Spinal cord (tissue), 10 donors: Measurements from ENCODE around the gene KRAS. TPM values are rescaled to one million over a fixed set of nuclear protein-coding genes. Genes with fewer than 3 reads are reported as not detected.

Source experiments
- DNase-seq, 6 donors: peaks; one replicate each; pipeline versions ENCODE4 v3.0.0 to v3.0.0-alpha.2; 2013 to 2015; ENCODE audit warnings: low spot score in 6 of 6, low read depth in 4 of 6
- H3K27ac ChIP-seq: one replicate; pipeline ENCODE4 v1.5.1; 2013; ENCODE audit warnings: low read depth, low read length, control low read depth
- H3K27me3 ChIP-seq: one replicate; pipeline ENCODE4 v1.6.1; 2013; ENCODE audit warnings: low read length; ENCODE audit not compliant: control insufficient read depth, insufficient read depth
- H3K36me3 ChIP-seq: one replicate; pipeline ENCODE4 v1.6.1; 2013; ENCODE audit warnings: low read length; ENCODE audit not compliant: control insufficient read depth, insufficient read depth
- H3K4me1 ChIP-seq: one replicate; pipeline ENCODE4 v1.6.1; 2013; ENCODE audit warnings: low read length; ENCODE audit not compliant: control insufficient read depth, insufficient read depth
- H3K4me3 ChIP-seq: one replicate; pipeline ENCODE4 v1.5.1; 2013; ENCODE audit warnings: low read depth, low read length, control low read depth
- H3K9me3 ChIP-seq: one replicate; pipeline ENCODE4 v1.6.1; 2013; ENCODE audit warnings: low read length; ENCODE audit not compliant: control insufficient read depth, insufficient read depth
- WGBS: methylation state at CpG from one replicate; pipeline ENCODE4 v1.1.5; 2013; ENCODE audit warnings: missing lambda C conversion rate; ENCODE audit not compliant: insufficient coverage; 5-methylcytosine and 5-hydroxymethylcytosine counted together
- polyA plus RNA-seq, 2 donors: library from polyadenylated mRNA; unstranded; fragments of 120-200 nt; gene quantifications; one replicate each; pipeline ENCODE4 v1.2.1, GENCODE V29; 2013; ENCODE audit not compliant: insufficient read length in 2 of 2
- total RNA-seq, 2 donors: library from RNA; depleted of rRNA in 1 of 2; stranded (reverse); fragments of 120-200 nt in 1 of 2; fragments of >200 nt in 1 of 2; gene quantifications; one replicate each; pipeline versions ENCODE4 v1.2.3 to v1.2.4, GENCODE V29; 2013 to 2014
- donor health status: healthy.

KRAS gene
- total and polyA plus RNA-seq, 4 donors: 20.1 to 46.5 (median 41.3) TPM

DNA sequence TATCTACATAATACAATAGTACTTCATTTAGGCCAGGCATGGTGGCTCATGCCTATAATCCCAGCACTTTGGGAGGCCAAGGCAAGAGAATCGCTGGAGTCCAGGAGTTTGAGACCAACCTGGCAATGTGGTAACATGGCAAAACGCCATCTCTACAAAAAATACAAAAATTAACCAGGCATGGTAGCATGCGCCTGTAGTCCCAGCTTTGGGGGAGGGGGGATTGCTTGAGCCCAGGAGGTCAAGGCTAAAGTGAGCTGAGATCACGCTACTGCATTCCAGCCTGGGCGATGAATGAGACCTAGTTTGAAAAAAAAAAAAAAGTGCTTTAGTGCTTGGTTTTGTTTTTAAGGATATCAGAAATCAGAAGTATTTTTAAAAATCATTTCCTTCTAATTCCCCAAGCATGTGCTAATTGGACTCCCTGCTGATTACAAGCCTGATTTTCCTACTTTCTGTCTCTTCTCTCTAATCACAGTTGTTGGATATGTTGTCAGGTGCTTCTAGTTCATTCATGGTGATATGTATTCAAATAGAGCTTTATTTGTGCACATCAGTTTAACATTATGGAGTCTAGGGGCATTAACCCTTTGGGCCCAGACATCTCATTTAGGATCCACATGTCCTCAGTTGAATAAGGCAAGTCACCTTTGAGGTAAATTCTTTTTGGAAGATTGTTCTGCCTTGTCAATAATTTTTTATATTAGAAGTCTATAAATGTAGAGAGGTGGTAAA is 7.0 kb upstream of the KRAS start:
- no peak for DNase-seq
- no peaks in the 10 kb centered on the region for H3K27me3 ChIP-seq
- H3K9me3 ChIP-seq: no peaks in the 10 kb centered on the region
- H3K4me1 ChIP-seq: no peaks in the 10 kb centered on the region
- no peak overlapping the region for H3K27ac ChIP-seq
- WGBS: 100% methylated on average over 2 of the region's 5 CpGs
- H3K4me3 ChIP-seq: no peak overlapping the region
- H3K36me3 ChIP-seq: no peaks in the 10 kb centered on the region

DNA sequence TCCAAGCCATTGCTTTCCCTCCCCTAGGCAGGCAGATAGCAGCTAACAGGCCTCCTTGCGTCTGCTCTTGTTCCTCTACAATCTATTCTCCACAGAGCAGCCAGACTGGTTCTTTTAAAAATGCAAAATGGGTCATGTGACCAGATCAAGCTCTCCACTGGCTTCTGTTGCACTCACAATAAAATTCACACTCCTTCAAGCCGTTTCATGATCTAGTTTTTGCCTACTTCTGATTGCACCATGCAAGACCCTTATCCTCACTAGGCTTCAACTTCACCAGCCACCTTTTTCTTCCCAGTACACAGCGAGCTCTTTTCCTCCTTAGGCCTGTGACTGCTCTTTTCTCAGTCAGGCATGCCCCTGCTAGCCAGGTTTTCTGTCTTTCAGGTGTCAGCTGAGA is 6.1 kb upstream of the KRAS start:
- no peaks in the 10 kb centered on the region for H3K27me3 ChIP-seq
- peak in 1 of 6 donors; percentile 6 for DNase-seq
- no peaks in the 10 kb centered on the region for H3K4me1 ChIP-seq
- no peaks in the 10 kb centered on the region for H3K36me3 ChIP-seq
- 58% methylated on average over 3 of the region's 3 CpGs for WGBS
- no peak overlapping the region for H3K27ac ChIP-seq
- no peak overlapping the region for H3K4me3 ChIP-seq
- H3K9me3 ChIP-seq: no peaks in the 10 kb centered on the region

DNA sequence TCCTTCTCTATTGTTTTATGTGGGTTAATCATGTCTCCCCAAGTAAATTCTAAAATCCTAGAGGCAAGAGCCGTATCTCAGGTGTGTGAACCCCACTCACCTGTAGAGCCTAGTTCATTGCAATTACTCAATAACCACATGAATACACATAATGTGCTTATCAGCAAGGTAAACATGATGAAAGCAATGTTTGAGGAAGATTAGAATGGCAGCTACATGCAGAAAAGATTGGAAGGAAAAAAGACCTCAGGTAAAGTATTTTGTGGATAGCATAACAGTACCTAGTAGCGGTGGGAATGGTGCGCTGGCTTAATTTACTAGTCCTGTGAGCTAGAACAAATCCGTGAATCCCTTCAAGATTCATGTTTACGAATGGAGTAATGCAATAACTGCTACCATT is 5.3 kb upstream of the KRAS start:
- Histone ChIP-seq H3K9me3 (no peaks in the 10 kb centered on the region), H3K4me3 (no peak overlapping the region), H3K4me1 (peaks cover 3% of the 10 kb centered on the region), H3K27me3 (no peaks in the 10 kb centered on the region), H3K27ac (no peak overlapping the region), H3K36me3 (no peaks in the 10 kb centered on the region)
- no peak for DNase-seq
- WGBS: no CpG with 5 or more reads among the region's 5 CpGs

DNA sequence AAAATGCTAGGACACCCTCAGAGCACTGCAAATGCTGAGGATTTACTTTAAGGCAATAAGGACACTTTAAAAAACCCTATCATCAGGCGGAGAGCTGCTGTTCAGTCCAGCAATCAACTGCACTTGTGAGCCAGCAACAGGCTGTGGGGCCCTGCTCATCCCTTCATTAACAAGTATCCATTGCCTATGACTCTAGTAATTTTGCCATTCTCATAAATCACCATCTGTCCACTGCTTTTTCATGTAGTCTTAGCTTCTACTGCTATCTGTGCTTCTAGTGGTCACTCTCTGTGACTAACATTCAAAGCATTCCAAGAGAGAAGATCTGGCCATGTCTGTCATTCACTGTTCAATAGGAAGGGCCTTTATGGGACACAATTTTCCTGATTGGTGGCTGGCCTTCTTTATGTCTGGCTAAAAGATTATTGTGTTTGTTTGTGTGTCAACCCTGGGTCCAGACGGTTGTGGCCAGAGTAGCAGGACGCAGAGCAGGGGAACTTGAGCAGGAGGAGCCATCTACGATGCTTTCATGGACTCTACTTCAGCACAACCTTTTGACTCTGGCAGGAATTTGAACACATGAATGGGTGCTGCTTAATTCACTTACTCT is 3.6 kb upstream of the KRAS start:
- H3K36me3 ChIP-seq: no peaks in the 10 kb centered on the region
- H3K4me3 ChIP-seq: no peak overlapping the region
- no peak for DNase-seq
- H3K27me3 ChIP-seq: no peaks in the 10 kb centered on the region
- H3K4me1 ChIP-seq: peaks cover 4% of the 10 kb centered on the region
- WGBS: 79% methylated on average over 4 of the region's 4 CpGs
- H3K27ac ChIP-seq: no peak overlapping the region
- no peaks in the 10 kb centered on the region for H3K9me3 ChIP-seq

DNA sequence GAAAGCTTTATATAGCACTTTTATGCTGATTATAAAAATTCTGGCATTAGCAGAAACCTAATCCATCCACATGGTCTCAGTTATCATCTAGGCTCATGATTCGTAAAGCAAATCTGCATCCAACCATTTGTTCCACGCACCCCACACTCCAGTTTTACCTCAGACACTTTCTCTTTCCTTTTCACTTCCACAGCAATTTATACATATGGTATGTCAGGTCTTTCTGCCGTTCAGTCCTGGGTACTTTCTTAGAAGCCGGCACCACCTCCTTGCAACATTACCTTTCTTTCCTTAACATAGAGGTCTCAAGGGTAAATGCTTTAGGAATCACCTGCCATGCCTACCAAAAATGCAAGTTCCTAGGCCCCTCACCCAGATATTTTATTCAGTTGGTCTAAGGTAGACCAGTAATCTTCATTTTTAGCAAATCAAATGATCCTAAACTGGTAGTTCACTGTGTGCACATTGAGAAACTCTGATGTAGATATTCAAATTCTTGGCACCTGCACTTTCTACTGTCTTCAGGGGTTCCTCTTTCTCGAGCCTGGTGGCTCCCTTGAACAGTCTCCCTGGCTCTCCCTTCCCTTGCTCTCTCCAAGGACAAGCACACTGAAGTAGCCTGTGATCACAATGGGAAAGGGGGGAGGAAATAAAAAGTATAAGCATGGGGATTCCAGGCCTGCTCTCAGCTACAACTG is 2.8 kb upstream of the KRAS start:
- H3K4me1 ChIP-seq: peaks cover 8% of the 10 kb centered on the region
- no peaks in the 10 kb centered on the region for H3K27me3 ChIP-seq
- H3K27ac ChIP-seq: no peak overlapping the region
- DNase-seq: no peak
- WGBS: 100% methylated on average over 2 of the region's 5 CpGs
- H3K9me3 ChIP-seq: no peaks in the 10 kb centered on the region
- H3K36me3 ChIP-seq: no peaks in the 10 kb centered on the region
- H3K4me3 ChIP-seq: no peak overlapping the region

DNA sequence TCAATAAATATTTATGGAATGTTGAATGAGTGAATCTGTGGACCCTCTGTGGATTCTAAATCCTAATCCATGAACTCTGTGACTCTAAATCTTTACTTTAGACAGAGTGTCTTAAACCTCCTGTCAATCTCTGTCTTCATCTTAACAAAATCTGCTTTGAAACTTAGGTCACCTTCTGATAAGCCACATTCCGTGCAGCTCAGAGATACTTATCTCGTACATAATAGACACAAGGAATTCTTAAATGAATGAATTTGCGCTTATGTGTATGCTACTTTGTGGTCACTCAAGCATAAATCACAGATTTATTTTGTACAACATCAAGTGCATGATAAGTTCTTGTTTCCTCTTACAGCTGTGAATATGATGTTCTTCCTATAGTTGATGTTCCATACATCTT is 2.2 kb upstream of the KRAS start:
- peaks cover 2% of the 10 kb centered on the region for H3K36me3 ChIP-seq
- H3K4me1 ChIP-seq: peaks cover 8% of the 10 kb centered on the region
- WGBS: no CpG with 5 or more reads among the region's 3 CpGs
- H3K27me3 ChIP-seq: no peaks in the 10 kb centered on the region
- no peak overlapping the region for H3K27ac ChIP-seq
- H3K9me3 ChIP-seq: no peaks in the 10 kb centered on the region
- DNase-seq: no peak
- H3K4me3 ChIP-seq: no peak overlapping the region

DNA sequence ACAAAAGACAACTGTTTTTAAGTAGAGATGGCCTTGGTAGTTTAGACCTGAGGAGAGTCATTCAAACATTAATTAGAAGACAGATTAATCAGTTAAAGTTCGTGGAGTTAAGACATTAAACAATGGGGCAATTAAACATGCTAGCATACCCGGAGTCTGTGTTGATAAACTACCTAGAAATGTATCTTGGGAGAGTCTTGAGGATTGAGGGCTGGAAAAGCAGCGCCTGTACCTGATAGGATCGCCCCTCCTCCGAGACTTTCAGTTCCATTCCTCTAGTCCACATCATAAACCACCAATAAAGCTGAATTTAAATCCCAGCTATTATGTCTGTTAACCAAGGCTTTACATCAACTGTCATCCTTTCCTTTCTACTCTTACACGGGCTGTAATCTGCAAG is 1.0 kb upstream of the KRAS start:
- WGBS: 13% methylated on average over 3 of the region's 6 CpGs
- H3K4me3 ChIP-seq: peak overlapping the region; percentile 73

DNA sequence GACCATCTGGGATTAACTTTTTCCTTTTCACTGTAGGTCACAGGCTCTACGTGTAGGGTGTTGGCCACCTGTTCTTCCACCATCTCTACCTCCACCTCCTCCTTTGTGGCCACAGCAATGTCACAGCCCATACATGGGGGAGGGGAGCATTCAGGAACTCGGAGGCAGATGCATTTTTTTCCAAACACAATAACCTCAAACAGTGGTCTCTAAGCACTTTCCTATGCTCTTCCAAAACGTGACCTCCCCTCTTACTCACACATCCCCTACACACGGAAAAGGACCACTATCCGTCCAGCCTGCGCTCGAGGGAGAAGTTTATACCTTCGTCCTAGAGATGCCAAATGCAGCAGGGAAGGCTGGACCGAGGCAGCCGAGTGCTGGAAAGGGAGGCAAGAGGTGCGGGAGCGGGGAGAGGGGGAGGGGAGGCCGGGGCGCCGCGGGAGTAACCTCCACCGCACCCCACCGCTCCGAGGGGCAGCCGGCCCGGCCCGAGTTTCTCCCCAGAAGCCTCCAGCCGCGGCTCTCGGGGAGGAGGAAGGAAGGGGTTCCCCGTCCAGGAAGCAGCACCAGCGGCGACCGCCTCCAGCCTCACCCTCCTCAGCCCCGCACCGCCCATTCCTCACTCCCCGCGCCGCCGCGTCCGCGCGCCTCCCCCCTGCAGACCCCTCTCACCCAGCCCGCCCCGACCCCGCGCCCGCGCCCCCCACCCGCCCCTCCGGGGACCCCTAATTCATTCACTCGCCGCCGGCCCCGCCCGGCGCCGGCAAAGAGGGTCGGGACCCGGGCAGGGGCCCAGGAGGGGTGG is 594 bp downstream of the KRAS start:
- no peaks in the 10 kb centered on the region for H3K27me3 ChIP-seq
- 0% methylated on average over 7 of the region's 56 CpGs for WGBS
- peaks cover 8% of the 10 kb centered on the region for H3K4me1 ChIP-seq
- H3K9me3 ChIP-seq: no peaks in the 10 kb centered on the region
- H3K27ac ChIP-seq: peak overlapping the region; percentile 70
- peak overlapping the region; percentile 73 for H3K4me3 ChIP-seq
- H3K36me3 ChIP-seq: peaks cover 2% of the 10 kb centered on the region
- peak in 5 of 6 donors; percentile 2 to 64 (median 46) for DNase-seq

More for the DNA sequence above, 1.0 kb upstream of the KRAS start:
- DNase-seq: no peak
- Histone ChIP-seq H3K36me3 (peaks cover 2% of the 10 kb centered on the region), H3K4me1 (peaks cover 8% of the 10 kb centered on the region), H3K27ac (peak overlapping the region; percentile 83), H3K27me3 (no peaks in the 10 kb centered on the region), H3K9me3 (no peaks in the 10 kb centered on the region)

DNA sequence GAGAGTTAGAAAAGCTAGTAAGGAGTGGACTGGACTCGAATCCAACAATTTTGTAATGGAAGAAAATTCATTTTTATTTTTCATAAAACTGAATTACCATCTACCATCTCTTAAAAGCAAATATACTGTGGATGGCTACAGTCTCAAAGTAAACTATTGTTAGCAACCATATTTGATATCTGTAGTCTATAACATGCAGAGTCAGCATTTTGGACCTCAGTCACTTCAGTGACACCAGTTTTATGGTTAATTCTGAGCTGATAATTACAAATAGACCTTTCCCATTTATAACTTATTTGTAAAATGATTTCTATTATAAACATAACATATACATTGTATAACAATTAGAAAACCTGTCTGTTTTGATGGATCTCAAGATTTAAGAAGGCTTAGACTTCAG is 2.0 kb downstream of the KRAS start:
- peaks cover 8% of the 10 kb centered on the region for H3K4me1 ChIP-seq
- WGBS: no CpG with 5 or more reads among the region's 1 CpG
- H3K9me3 ChIP-seq: no peaks in the 10 kb centered on the region
- no peak overlapping the region for H3K4me3 ChIP-seq
- peaks cover 2% of the 10 kb centered on the region for H3K36me3 ChIP-seq
- no peaks in the 10 kb centered on the region for H3K27me3 ChIP-seq
- no peak overlapping the region for H3K27ac ChIP-seq
- no peak for DNase-seq
